Effector memory CD4-positive, alpha-beta T cell (primary cell): ENCODE results near the gene OLFM2.

Experiments used
- DNase-seq, 3 donors: peaks; one replicate each; pipeline ENCODE4 v3.0.0-alpha.2; 2020
- H3K27ac ChIP-seq: 2 replicates; pipeline ENCODE4 v1.7.0; 2013; ENCODE audit warnings: mild to moderate bottlenecking, low read length, moderate library complexity; ENCODE audit not compliant: insufficient read depth, poor library complexity, severe bottlenecking
- H3K27me3 ChIP-seq: replicated peaks from 2 replicates; pipeline ENCODE4 v1.7.0; 2013; ENCODE audit warnings: mild to moderate bottlenecking, low read length; ENCODE audit not compliant: insufficient read depth, control insufficient read depth, poor library complexity, severe bottlenecking
- H3K36me3 ChIP-seq: 2 replicates; pipeline ENCODE4 v1.7.0; 2013; ENCODE audit warnings: mild to moderate bottlenecking, low read length, moderate library complexity; ENCODE audit not compliant: control insufficient read depth, insufficient read depth
- H3K4me1 ChIP-seq: 2 replicates; pipeline ENCODE4 v1.7.0; 2013; ENCODE audit warnings: low read length, mild to moderate bottlenecking; ENCODE audit not compliant: control insufficient read depth, insufficient read depth, poor library complexity, severe bottlenecking
- H3K4me3 ChIP-seq: 2 replicates; pipeline ENCODE4 v1.7.0; 2013; ENCODE audit warnings: low read length, low read depth, mild to moderate bottlenecking; ENCODE audit not compliant: insufficient read depth, poor library complexity, severe bottlenecking
- H3K9me3 ChIP-seq: 2 replicates; pipeline ENCODE4 v1.7.0; 2013; ENCODE audit warnings: mild to moderate bottlenecking, low read length, moderate library complexity; ENCODE audit not compliant: control insufficient read depth

The OLFM2 gene

DNA sequence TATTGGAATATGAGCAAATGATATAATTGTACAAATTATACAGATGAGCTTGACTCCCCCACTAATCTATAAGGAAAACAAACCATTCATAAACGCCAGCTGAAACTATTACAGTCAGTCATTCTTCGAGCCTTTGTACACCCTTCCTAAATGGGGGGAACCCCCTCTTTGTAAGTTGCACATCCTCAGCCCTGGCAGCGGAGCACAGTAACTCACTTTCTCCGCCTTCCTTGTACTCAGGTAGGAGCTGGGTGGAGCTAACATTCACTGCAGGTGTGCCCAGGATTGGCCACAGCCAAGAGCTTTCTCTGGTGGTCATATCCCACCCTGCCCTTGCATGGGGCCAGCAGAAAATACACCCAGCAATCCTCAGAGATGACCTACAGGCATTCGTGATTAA lies 72.6 kb downstream of the OLFM2 start:
- Histone ChIP-seq H3K4me3 (no peak overlapping the region), H3K27ac (no peak overlapping the region)
- DNase-seq, result no peak

GRCh38 chr19:9862938-9863337 lies 73.4 kb downstream of the OLFM2 start:
- Histone ChIP-seq H3K9me3 (no peaks in the 10 kb centered on the region), H3K27ac (no peak overlapping the region), H3K27me3 (no peaks in the 10 kb centered on the region), H3K4me1 (peaks cover 55% of the 10 kb centered on the region), H3K36me3 (no peaks in the 10 kb centered on the region), H3K4me3 (no peak overlapping the region)
- DNase-seq, result no peak

More for the DNA sequence above, 72.6 kb downstream of the OLFM2 start:
- peaks cover 48% of the 10 kb centered on the region for H3K4me1 ChIP-seq
- H3K9me3 ChIP-seq, result no peaks in the 10 kb centered on the region
- no peaks in the 10 kb centered on the region for H3K27me3 ChIP-seq
- H3K36me3 ChIP-seq, result no peaks in the 10 kb centered on the region

GRCh38 chr19:9861503-9861902 lies 74.8 kb downstream of the OLFM2 start:
- Histone ChIP-seq H3K9me3 (no peaks in the 10 kb centered on the region), H3K36me3 (no peaks in the 10 kb centered on the region), H3K4me1 (peaks cover 66% of the 10 kb centered on the region), H3K27me3 (no peaks in the 10 kb centered on the region), H3K27ac (no peak overlapping the region), H3K4me3 (no peak overlapping the region)
- DNase-seq, result no peak

- Histone ChIP-seq H3K27ac (no peak overlapping the region), H3K4me1 (peaks cover 60% of the 10 kb centered on the region), H3K36me3 (no peaks in the 10 kb centered on the region), H3K4me3 (no peak overlapping the region), H3K27me3 (no peaks in the 10 kb centered on the region), H3K9me3 (no peaks in the 10 kb centered on the region)
- no peak for DNase-seq
Observed at GRCh38 chr19:9860407-9860806, 75.9 kb downstream of the OLFM2 start.

- H3K27ac ChIP-seq, result peak overlapping the region; percentile 35
- H3K36me3 ChIP-seq, result no peaks in the 10 kb centered on the region
- H3K9me3 ChIP-seq, result no peaks in the 10 kb centered on the region
- DNase-seq, result no peak
- no peaks in the 10 kb centered on the region for H3K27me3 ChIP-seq
- peaks cover 58% of the 10 kb centered on the region for H3K4me1 ChIP-seq
- H3K4me3 ChIP-seq, result no peak overlapping the region
Observed at GRCh38 chr19:9858766-9859165, 77.5 kb downstream of the OLFM2 start.

- peak overlapping the region; percentile 52 for H3K4me3 ChIP-seq
- H3K27ac ChIP-seq, result peak overlapping the region; percentile 68
- peak in 1 of 3 donors; percentile 5 for DNase-seq
- no peaks in the 10 kb centered on the region for H3K9me3 ChIP-seq
- H3K27me3 ChIP-seq, result no peaks in the 10 kb centered on the region
- H3K4me1 ChIP-seq, result peaks cover 51% of the 10 kb centered on the region
- H3K36me3 ChIP-seq, result no peaks in the 10 kb centered on the region
Observed at GRCh38 chr19:9857920-9858746, 78.2 kb downstream of the OLFM2 start.

DNA sequence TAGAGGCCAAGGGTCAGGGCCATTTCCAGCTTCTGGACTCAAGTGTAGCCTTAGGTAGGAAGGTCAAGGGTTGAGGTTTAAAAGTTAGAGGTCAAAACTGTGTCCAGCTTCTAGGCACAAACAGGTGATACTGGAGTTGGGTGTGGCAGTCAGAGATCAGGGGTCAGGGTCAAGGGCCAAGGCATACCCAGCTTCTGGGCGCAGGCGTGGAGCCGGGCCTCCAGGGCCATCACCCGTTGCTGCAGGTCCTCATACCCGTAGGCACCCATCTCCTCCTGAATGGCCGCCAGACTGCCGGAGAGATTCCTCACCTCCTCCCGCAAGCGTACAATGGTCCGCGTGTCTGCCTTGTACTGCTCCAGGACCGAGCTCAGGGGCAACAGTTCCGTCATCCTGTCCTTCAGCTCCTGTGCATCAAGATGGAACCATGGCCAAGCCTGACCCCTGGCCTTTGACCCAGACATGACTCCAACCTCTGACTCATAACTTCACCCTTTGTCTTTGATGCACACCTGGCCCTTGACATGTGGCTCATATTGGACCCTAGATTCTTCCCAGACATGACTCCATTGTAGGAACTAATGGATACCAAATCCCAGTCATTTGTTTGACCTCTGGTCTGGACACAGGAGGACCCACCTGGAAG lies 79.1 kb downstream of the OLFM2 start:
- peaks cover 42% of the 10 kb centered on the region for H3K4me1 ChIP-seq
- H3K27me3 ChIP-seq, result no peaks in the 10 kb centered on the region
- no peak for DNase-seq
- peak overlapping the region; percentile 68 for H3K27ac ChIP-seq
- no peaks in the 10 kb centered on the region for H3K9me3 ChIP-seq
- H3K36me3 ChIP-seq, result no peaks in the 10 kb centered on the region
- H3K4me3 ChIP-seq, result peak overlapping the region; percentile 52

- Histone ChIP-seq H3K27me3 (no peaks in the 10 kb centered on the region), H3K36me3 (no peaks in the 10 kb centered on the region), H3K9me3 (no peaks in the 10 kb centered on the region), H3K27ac (peak overlapping the region; percentile 68), H3K4me3 (peak overlapping the region; percentile 28), H3K4me1 (peaks cover 36% of the 10 kb centered on the region)
- DNase-seq, result no peak
Observed at GRCh38 chr19:9856609-9857008, 79.7 kb downstream of the OLFM2 start.

- no peak overlapping the region for H3K4me3 ChIP-seq
- H3K36me3 ChIP-seq, result peaks cover 2% of the 10 kb centered on the region
- no peaks in the 10 kb centered on the region for H3K27me3 ChIP-seq
- no peak for DNase-seq
- H3K27ac ChIP-seq, result no peak overlapping the region
- H3K9me3 ChIP-seq, result no peaks in the 10 kb centered on the region
- peaks cover 28% of the 10 kb centered on the region for H3K4me1 ChIP-seq
Observed at GRCh38 chr19:9854282-9854846, 82.0 kb downstream of the OLFM2 start.
